PC-9 (cell line): ENCODE results near the gene POGZ. TPM values are rescaled to one million over a fixed set of nuclear protein-coding genes. Genes with fewer than 3 reads are reported as not detected.

Source experiments
- BruUV-seq: library from RNA; stranded (reverse); fragments of 400-500 nt; replicated peaks from 2 replicates; lab custom pipeline; 2021; lab: Mats Ljungman, UMichigan
- CTCF ChIA-PET: fragments of 300-600 bp; sonication (Branson Sonifier 250); formaldehyde crosslinking; loops from one replicate; lab custom pipeline; 2022; ENCODE audit warnings: antibody characterized with exemption; lab: Charles Lee
- POLR2A ChIA-PET: fragments of 300-600 bp; sonication (Branson Sonifier 250); formaldehyde crosslinking; loops from one replicate; lab custom pipeline; 2022; ENCODE audit warnings: antibody characterized with exemption; ENCODE audit not compliant: unreplicated experiment; lab: Charles Lee
- DNase-seq, 2 experiments: peaks; one replicate each; pipeline versions ENCODE4 v3.0.0 to v3.0.0-alpha.2; 2015 to 2022; ENCODE audit warnings: mixed read lengths in 1 of 2
- H2AFZ ChIP-seq: fragments of 200-600 bp; sonication (generic); 2 replicates; pipeline ENCODE4 v1.8.1; 2017; ENCODE audit warnings: antibody characterized with exemption
- H3F3A ChIP-seq: fragments of 200-600 bp; sonication (generic); 2 replicates; pipeline ENCODE4 v1.8.1; 2017; ENCODE audit warnings: antibody characterized with exemption, mild to moderate bottlenecking, low read depth; ENCODE audit not compliant: insufficient read depth
- H3K27ac ChIP-seq: fragments of 200-600 bp; sonication (generic); 2 replicates; pipeline ENCODE4 v1.6.1; 2016; ENCODE audit warnings: mixed run types
- H3K27me3 ChIP-seq: fragments of 200-600 bp; sonication (generic); 2 replicates; pipeline ENCODE4 v1.6.1; 2016; ENCODE audit warnings: low read depth, mixed run types; ENCODE audit not compliant: insufficient read depth
- H3K36me3 ChIP-seq: fragments of 200-600 bp; sonication (generic); 2 replicates; pipeline ENCODE4 v1.6.1; 2016; ENCODE audit warnings: low read depth, mixed run types
- H3K4me1 ChIP-seq: fragments of 200-600 bp; sonication (generic); replicated peaks from 2 replicates; pipeline ENCODE4 v1.6.1; 2016; ENCODE audit warnings: mixed run types; ENCODE audit not compliant: insufficient read depth
- H3K4me2 ChIP-seq: fragments of 200-600 bp; sonication (generic); 2 replicates; pipeline ENCODE4 v1.6.1; 2017; ENCODE audit warnings: mixed run types
- H3K4me3 ChIP-seq: fragments of 200-600 bp; sonication (generic); 2 replicates; pipeline ENCODE4 v1.6.1; 2016; ENCODE audit warnings: mixed run types
- H3K79me2 ChIP-seq: fragments of 200-600 bp; sonication (generic); 2 replicates; pipeline ENCODE4 v1.6.1; 2017; ENCODE audit warnings: low read depth, mixed run types
- H3K9me2 ChIP-seq: fragments of 200-600 bp; sonication (generic); 2 replicates; pipeline ENCODE4 v1.8.1; 2017; ENCODE audit warnings: mild to moderate bottlenecking; ENCODE audit not compliant: insufficient read depth
- H3K9me3 ChIP-seq: fragments of 200-600 bp; sonication (generic); 2 replicates; pipeline ENCODE4 v1.8.1; 2016; ENCODE audit warnings: low read depth; ENCODE audit not compliant: insufficient read depth
- H4K20me1 ChIP-seq: fragments of 200-600 bp; sonication (generic); 2 replicates; pipeline ENCODE4 v1.8.1; 2017; ENCODE audit not compliant: insufficient read depth
- EZH2 ChIP-seq: fragments of 200-600 bp; sonication (generic); IDR thresholded peaks from 2 replicates; pipeline ENCODE4 v1.8.0; 2017; ENCODE audit warnings: antibody characterized with exemption, low read depth
- intact Hi-C: fragments of 100-400 bp; cut with micrococcal nuclease; formaldehyde crosslinking; loops from one replicate; pipeline ENCODE4 v1.10.0; 2022; ENCODE audit not compliant: unreplicated experiment
- total RNA-seq: library from RNA; stranded (reverse); gene quantifications from 2 replicates; pipeline ENCODE4 v1.2.3, GENCODE V29; 2021
- TF ChIP-seq, protein P1 (sequence below): fragments of 200-600 bp; sonication (generic); conservative IDR thresholded peaks from 2 replicates; pipeline ENCODE4 v1.6.1; 2017; ENCODE audit warnings: mixed run types, antibody characterized with exemption, mild to moderate bottlenecking, moderate library complexity

POGZ gene
- total RNA-seq, 1 experiment from 2014 or later = 71.0 TPM

DNA sequence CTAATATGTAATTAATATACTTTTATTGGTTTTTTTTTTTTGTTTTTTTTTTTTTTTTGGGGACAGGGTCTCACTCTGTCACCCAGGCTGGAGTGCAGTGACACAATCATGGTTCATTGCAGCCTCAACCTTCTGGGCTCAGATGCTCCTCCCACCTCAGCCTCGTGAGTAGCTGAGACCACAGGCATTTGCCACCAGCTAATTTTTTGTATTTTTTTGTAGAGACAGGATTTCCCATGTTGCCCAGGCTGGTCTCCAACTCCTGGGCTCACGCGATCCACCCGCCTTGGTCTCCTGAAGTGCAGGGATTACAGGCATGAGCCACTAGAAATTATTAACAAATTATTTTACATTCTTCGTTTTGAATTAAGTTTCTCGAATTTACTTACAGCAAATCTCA is 16.8 kb upstream of the POGZ start:
- intact Hi-C loops = no loop called here
- H3K27ac ChIP-seq = no peak overlapping the region
- peaks cover 17% of the 10 kb centered on the region; the same call in 1 of the 2 replicates for H3F3A ChIP-seq
- H3K4me2 ChIP-seq = no peak overlapping the region
- H3K9me2 ChIP-seq = 0 out of 2 replicates have a peak, but pooled peaks cover 3% of the 10 kb centered on the region
- TF ChIP-seq EZH2 = no peak
- TF ChIP-seq, protein P1, sequence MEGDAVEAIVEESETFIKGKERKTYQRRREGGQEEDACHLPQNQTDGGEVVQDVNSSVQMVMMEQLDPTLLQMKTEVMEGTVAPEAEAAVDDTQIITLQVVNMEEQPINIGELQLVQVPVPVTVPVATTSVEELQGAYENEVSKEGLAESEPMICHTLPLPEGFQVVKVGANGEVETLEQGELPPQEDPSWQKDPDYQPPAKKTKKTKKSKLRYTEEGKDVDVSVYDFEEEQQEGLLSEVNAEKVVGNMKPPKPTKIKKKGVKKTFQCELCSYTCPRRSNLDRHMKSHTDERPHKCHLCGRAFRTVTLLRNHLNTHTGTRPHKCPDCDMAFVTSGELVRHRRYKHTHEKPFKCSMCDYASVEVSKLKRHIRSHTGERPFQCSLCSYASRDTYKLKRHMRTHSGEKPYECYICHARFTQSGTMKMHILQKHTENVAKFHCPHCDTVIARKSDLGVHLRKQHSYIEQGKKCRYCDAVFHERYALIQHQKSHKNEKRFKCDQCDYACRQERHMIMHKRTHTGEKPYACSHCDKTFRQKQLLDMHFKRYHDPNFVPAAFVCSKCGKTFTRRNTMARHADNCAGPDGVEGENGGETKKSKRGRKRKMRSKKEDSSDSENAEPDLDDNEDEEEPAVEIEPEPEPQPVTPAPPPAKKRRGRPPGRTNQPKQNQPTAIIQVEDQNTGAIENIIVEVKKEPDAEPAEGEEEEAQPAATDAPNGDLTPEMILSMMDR = no peak
- H3K36me3 ChIP-seq = no peaks in the 10 kb centered on the region
- BruUV-seq = no TSS peak
- DNase-seq = no peak
- H3K4me3 ChIP-seq = no peak overlapping the region
- ChIA-PET CTCF (no interaction called here), POLR2A (interaction anchor here (0.6 to 0.7 kb wide), 2 partner anchors 12 to 45 kb away, joined by 3 to 4 read pairs; no protein-coding TSS in a partner anchor)
- H3K27me3 ChIP-seq = no peaks in the 10 kb centered on the region
- H3K9me3 ChIP-seq = no peaks in the 10 kb centered on the region
- no peak overlapping the region for H2AFZ ChIP-seq
- peaks cover 11% of the 10 kb centered on the region; the same call in 1 of the 2 replicates for H3K4me1 ChIP-seq
- H3K79me2 ChIP-seq = no peaks in the 10 kb centered on the region
- H4K20me1 ChIP-seq = no peaks in the 10 kb centered on the region

DNA sequence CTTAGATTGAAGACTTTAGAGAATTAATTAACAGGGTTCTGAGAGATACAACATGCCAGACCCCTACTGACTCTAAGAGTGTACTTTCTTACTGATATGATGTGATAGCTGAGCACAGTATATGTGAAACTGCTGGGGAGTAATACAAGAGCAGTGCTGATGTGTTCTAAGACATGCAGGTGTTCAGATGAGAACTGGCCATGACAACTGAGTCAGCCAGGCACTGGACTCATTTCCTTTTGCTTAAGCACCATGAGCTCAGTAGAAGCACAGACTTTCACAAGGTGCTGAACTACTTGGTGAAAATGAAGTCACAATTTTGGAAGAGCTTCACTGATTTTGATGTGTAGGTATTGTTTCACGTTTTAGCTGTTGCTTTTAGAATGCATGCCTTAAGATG is 15.9 kb upstream of the POGZ start:
- Histone ChIP-seq H3K36me3 (no peaks in the 10 kb centered on the region), H3K9me2 (0 out of 2 replicates have a peak, but pooled peaks cover 3% of the 10 kb centered on the region), H3K4me1 (peaks cover 11% of the 10 kb centered on the region; the same call in 1 of the 2 replicates), H4K20me1 (no peaks in the 10 kb centered on the region), H2AFZ (no peak overlapping the region), H3K79me2 (no peaks in the 10 kb centered on the region), H3F3A (peaks cover 17% of the 10 kb centered on the region; the same call in 1 of the 2 replicates), H3K4me3 (no peak overlapping the region), H3K27me3 (no peaks in the 10 kb centered on the region), H3K27ac (no peak overlapping the region), H3K9me3 (no peaks in the 10 kb centered on the region), H3K4me2 (no peak overlapping the region)
- DNase-seq = no peak
- TF ChIP-seq EZH2 = no peak
- TF ChIP-seq, protein P1 = no peak
- intact Hi-C loops = no loop called here
- BruUV-seq = no TSS peak
- ChIA-PET POLR2A (interaction anchor here (0.7 to 0.9 kb wide), 2 partner anchors 28 to 36 kb away, joined by 6 read pairs; partner anchors contain the start of gene CGN), CTCF (interaction anchor here (0.6 kb wide), 1 partner anchor 69 kb away, joined by 4 read pairs; no protein-coding TSS in a partner anchor)

DNA sequence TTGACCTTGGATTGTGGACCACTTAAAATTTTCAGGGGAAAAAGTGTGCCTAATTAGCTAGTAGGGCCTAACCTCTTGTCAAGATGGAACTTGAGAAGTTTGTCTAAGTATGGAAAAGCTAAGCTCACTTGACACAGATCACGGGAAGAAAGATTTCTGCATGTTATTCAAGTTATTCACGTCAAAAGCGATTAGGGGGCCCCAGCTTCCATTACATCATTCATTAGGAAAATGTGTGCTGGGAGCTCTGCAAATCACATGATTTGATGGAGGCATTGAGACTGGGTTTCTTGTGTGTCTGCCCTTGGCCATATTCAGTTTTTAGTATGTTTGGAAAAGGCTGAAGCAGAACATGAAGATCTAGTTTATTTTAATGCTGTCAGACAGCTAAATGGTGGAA is 15.5 kb upstream of the POGZ start:
- no TSS peak for BruUV-seq
- no peak for TF ChIP-seq EZH2
- TF ChIP-seq, protein P1 = no peak
- intact Hi-C loops = no loop called here

More for the DNA sequence above, 15.5 kb upstream of the POGZ start:
- no peak overlapping the region for H3K27ac ChIP-seq
- H2AFZ ChIP-seq = no peak overlapping the region
- POLR2A ChIA-PET = interaction anchor here (0.5 to 0.9 kb wide), 4 partner anchors 27 to 222 kb away, joined by 5 to 10 read pairs (median 6); partner anchors contain the start of gene CGN
- H3K9me3 ChIP-seq = no peaks in the 10 kb centered on the region
- H4K20me1 ChIP-seq = no peaks in the 10 kb centered on the region
- no peaks in the 10 kb centered on the region for H3K36me3 ChIP-seq
- peaks cover 17% of the 10 kb centered on the region; the same call in 1 of the 2 replicates for H3F3A ChIP-seq
- no peaks in the 10 kb centered on the region for H3K27me3 ChIP-seq
- H3K79me2 ChIP-seq = no peaks in the 10 kb centered on the region
- H3K9me2 ChIP-seq = 0 out of 2 replicates have a peak, but pooled peaks cover 3% of the 10 kb centered on the region
- CTCF ChIA-PET = interaction anchor here (0.6 kb wide), 1 partner anchor 69 kb away, joined by 4 read pairs; no protein-coding TSS in a partner anchor
- no peak overlapping the region for H3K4me2 ChIP-seq
- H3K4me3 ChIP-seq = no peak overlapping the region
- peaks cover 11% of the 10 kb centered on the region; the same call in 1 of the 2 replicates for H3K4me1 ChIP-seq
- DNase-seq = no peak
